Stimulated activated CD4-positive, alpha-beta T cell treated with anti-CD3 and anti-CD28 coated beads, Interleukin-2, amount 100 ng/mL, for 48 hours (primary cell): Measurements from ENCODE around the gene CABP7.

Experiments
- DNase-seq, 2 donors: peaks; one replicate each; pipeline ENCODE4 v3.0.0-alpha.2; 2020

CABP7 gene

DNA sequence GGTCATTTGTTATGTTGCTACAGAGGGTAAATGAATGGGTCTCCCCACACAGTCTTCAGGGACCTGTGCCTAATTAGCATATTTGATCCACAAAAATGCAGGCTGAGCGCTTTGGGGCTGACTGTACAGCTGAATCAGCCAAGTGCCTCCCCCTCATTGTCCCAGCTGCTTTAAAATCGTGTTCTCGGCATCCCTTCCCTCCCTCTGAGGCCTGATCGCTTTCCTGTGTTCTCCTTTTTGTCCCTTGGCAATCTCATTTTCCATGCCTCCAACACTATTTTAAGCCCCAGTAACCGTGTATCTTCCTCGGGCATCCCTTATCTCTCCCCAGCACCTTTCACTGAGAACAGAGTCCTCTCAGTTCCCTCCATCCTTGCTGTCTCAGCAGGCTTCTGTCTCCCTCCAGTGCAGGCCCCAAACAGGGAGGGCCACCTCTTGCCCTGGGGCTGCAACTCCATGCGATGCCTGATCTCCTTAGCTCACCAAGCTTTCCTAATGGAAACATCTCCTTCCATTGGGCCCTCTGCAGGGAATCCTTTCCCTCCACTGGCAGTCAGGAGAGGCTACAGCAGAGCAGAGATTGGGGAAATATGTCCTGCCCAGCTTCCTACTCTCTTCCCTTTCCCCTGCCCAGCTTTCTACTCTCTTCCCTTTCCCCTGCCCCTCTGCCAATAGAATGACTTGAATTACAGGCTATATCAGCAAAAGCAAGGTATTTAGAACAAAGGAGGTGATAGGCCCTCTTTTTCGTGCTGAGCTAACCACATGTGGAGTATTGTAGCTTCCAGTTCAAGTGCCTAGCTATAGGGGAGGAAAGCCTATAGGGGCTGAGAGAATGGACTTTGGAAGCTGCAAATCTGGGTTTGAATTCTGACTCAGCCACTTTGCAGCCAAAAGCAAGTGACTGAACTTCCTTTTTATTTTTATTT is 61.2 kb downstream of the CABP7 start:
- no peak for DNase-seq
